SU-DHL-6 (cell line): ENCODE data around the gene KHK.

Experiments
- H2AFZ ChIP-seq: fragments of 200-600 bp; sonication (generic); 2 replicates; pipeline ENCODE4 v1.6.1; 2014; ENCODE audit warnings: low read depth, mild to moderate bottlenecking, moderate library complexity, mixed read lengths, antibody characterized with exemption, low read length; ENCODE audit not compliant: severe bottlenecking
- H3F3A ChIP-seq: fragments of 200-600 bp; shearing (Covaris generic); 2 replicates; pipeline ENCODE4 v1.6.0; 2016; ENCODE audit warnings: antibody characterized with exemption, mild to moderate bottlenecking; ENCODE audit not compliant: insufficient read depth
- H3K27ac ChIP-seq: fragments of 200-600 bp; sonication (generic); 2 replicates; pipeline ENCODE4 v1.5.1; 2016; ENCODE audit warnings: low read depth, mild to moderate bottlenecking, low read length, moderate library complexity, mixed read lengths
- H3K27me3 ChIP-seq: fragments of 200-600 bp; sonication (generic), shearing (Covaris generic); 2 replicates; pipeline ENCODE4 v1.6.0; 2014; ENCODE audit warnings: mild to moderate bottlenecking, low read length
- H3K36me3 ChIP-seq: fragments of 200-600 bp; sonication (generic); 2 replicates; pipeline ENCODE4 v1.6.1; 2014; ENCODE audit warnings: mild to moderate bottlenecking, low read length, mixed read lengths
- H3K4me2 ChIP-seq: fragments of 300-600, 200-600 bp; shearing (Covaris generic), sonication (generic); 2 replicates; pipeline ENCODE4 v1.6.0; 2014; ENCODE audit warnings: low read length, low read depth, mild to moderate bottlenecking; ENCODE audit not compliant: poor library complexity, severe bottlenecking
- H3K4me3 ChIP-seq: fragments of 200-600 bp; sonication (generic); 2 replicates; pipeline ENCODE4 v1.5.1; 2014; ENCODE audit warnings: antibody characterized with exemption, low read length, mild to moderate bottlenecking, mixed read lengths; ENCODE audit not compliant: insufficient read depth, poor library complexity, severe bottlenecking
- H3K79me2 ChIP-seq: fragments of 200-600 bp; sonication (generic); 2 replicates; pipeline ENCODE4 v1.6.1; 2014; ENCODE audit warnings: mild to moderate bottlenecking, low read length, moderate library complexity; ENCODE audit not compliant: insufficient read depth
- H3K9ac ChIP-seq: fragments of 200-600 bp; sonication (generic); 2 replicates; pipeline ENCODE4 v1.7.0; 2014; ENCODE audit warnings: mild to moderate bottlenecking, low read length
- H3K9me2 ChIP-seq: fragments of 200-600 bp; sonication (generic); replicated peaks from 2 replicates; pipeline ENCODE4 v1.6.1; 2014; ENCODE audit warnings: low read length; ENCODE audit not compliant: insufficient read depth
- H3K9me3 ChIP-seq: fragments of 200-600 bp; sonication (generic); 2 replicates; pipeline ENCODE4 v1.6.1; 2014; ENCODE audit warnings: low read length, mixed read lengths; ENCODE audit not compliant: insufficient read depth
- H4K20me1 ChIP-seq: fragments of 200-600 bp; sonication (generic); 2 replicates; pipeline ENCODE4 v1.6.1; 2014; ENCODE audit warnings: low read depth, mild to moderate bottlenecking, antibody characterized with exemption, low read length, moderate library complexity, mixed read lengths
- CTCF ChIP-seq: fragments of 200-600 bp; sonication (generic); IDR thresholded peaks from one replicate; pipeline ENCODE4 v1.5.1; 2017; ENCODE audit warnings: antibody characterized with exemption, mild to moderate bottlenecking, low read length, moderate library complexity; ENCODE audit not compliant: insufficient read depth, poor library complexity, severe bottlenecking
- EZH2phosphoT487 ChIP-seq: fragments of 200-600 bp; sonication (generic), shearing (Covaris generic); conservative IDR thresholded peaks from 2 replicates; pipeline ENCODE4 v1.6.1; 2018; ENCODE audit warnings: mild to moderate bottlenecking, antibody characterized with exemption, low read length, moderate library complexity, mixed read lengths

The KHK gene

GRCh38 chr2:27079233-27080139, 7.1 kb upstream of the KHK start:
- Histone ChIP-seq H3K9me2 (no peaks in the 10 kb centered on the region), H3K4me3 (no peak overlapping the region), H3K9ac (no peak overlapping the region), H4K20me1 (no peaks in the 10 kb centered on the region), H3F3A (peaks cover 14% of the 10 kb centered on the region; the same call in 1 of the 2 replicates), H3K4me2 (no peak overlapping the region), H3K27ac (no peak overlapping the region), H2AFZ (no peak overlapping the region), H3K27me3 (no peaks in the 10 kb centered on the region), H3K9me3 (no peaks in the 10 kb centered on the region), H3K36me3 (no peaks in the 10 kb centered on the region), H3K79me2 (no peaks in the 10 kb centered on the region)
- TF ChIP-seq EZH2phosphoT487 = no peak
- no peak for TF ChIP-seq CTCF

GRCh38 chr2:27080140-27080469, 6.5 kb upstream of the KHK start:
- Histone ChIP-seq H3K27ac (no peak overlapping the region), H3K36me3 (no peaks in the 10 kb centered on the region), H3K4me2 (no peak overlapping the region), H3K4me3 (no peak overlapping the region), H3K9me3 (no peaks in the 10 kb centered on the region), H3K9ac (no peak overlapping the region), H3K9me2 (no peaks in the 10 kb centered on the region), H3K27me3 (no peaks in the 10 kb centered on the region), H3K79me2 (no peaks in the 10 kb centered on the region), H3F3A (peaks cover 11% of the 10 kb centered on the region; the same call in 1 of the 2 replicates), H4K20me1 (no peaks in the 10 kb centered on the region), H2AFZ (no peak overlapping the region)
- no peak for TF ChIP-seq EZH2phosphoT487
- TF ChIP-seq CTCF = no peak

- H4K20me1 ChIP-seq = no peaks in the 10 kb centered on the region
- TF ChIP-seq CTCF (no peak), EZH2phosphoT487 (no peak)
- H2AFZ ChIP-seq = no peak overlapping the region
- H3K4me2 ChIP-seq = no peak overlapping the region
- H3F3A ChIP-seq = peaks cover 7% of the 10 kb centered on the region; the same call in 1 of the 2 replicates
- H3K9me2 ChIP-seq = no peaks in the 10 kb centered on the region
- H3K79me2 ChIP-seq = no peaks in the 10 kb centered on the region
- H3K9me3 ChIP-seq = no peaks in the 10 kb centered on the region
- no peak overlapping the region for H3K9ac ChIP-seq
- no peaks in the 10 kb centered on the region for H3K36me3 ChIP-seq
- H3K27me3 ChIP-seq = no peaks in the 10 kb centered on the region
- no peak overlapping the region for H3K4me3 ChIP-seq
- no peak overlapping the region for H3K27ac ChIP-seq
These were observed 6.0 kb upstream of the KHK start for GRCh38 chr2:27080603-27080936.
